Neural crest cell (in vitro differentiated cells): ENCODE data around the gene NELFB. TPM values are rescaled to one million over a fixed set of nuclear protein-coding genes. Genes with fewer than 3 reads are reported as not detected.

Experiments used
- DNase-seq: peaks from one replicate; pipeline ENCODE4 v3.0.0; 2021; ENCODE audit warnings: low read depth, mixed read lengths, low spot score
- H3K27ac Mint-ChIP-seq: one replicate; pipeline ENCODE4 v1.8.0; 2021; ENCODE audit warnings: mild to moderate bottlenecking, mixed read lengths; ENCODE audit not compliant: unreplicated experiment
- H3K27me3 Mint-ChIP-seq: 2 replicates; pipeline ENCODE4 v1.8.0; 2021; ENCODE audit warnings: low read depth, mild to moderate bottlenecking, mixed read lengths
- H3K36me3 Mint-ChIP-seq: 2 replicates; pipeline ENCODE4 v1.8.0; 2021; ENCODE audit warnings: low read depth, mild to moderate bottlenecking, mixed read lengths
- H3K4me1 Mint-ChIP-seq: 2 replicates; pipeline ENCODE4 v1.8.0; 2021; ENCODE audit warnings: mixed read lengths
- H3K4me3 Mint-ChIP-seq: one replicate; pipeline ENCODE4 v1.8.0; 2021; ENCODE audit warnings: mild to moderate bottlenecking, mixed read lengths
- H3K9me3 Mint-ChIP-seq: 2 replicates; pipeline ENCODE4 v1.8.0; 2021; ENCODE audit warnings: mixed read lengths
- CTCF ChIP-seq: fragments of 200-600 bp; sonication (generic); conservative IDR thresholded peaks from 2 replicates; pipeline ENCODE4 v1.5.0; 2021; ENCODE audit warnings: antibody characterized with exemption, mild to moderate bottlenecking
- total RNA-seq: library from RNA; stranded (reverse); gene quantifications from 2 replicates; pipeline ENCODE4 v1.2.1, GENCODE V29; 2021

NELFB gene
- total RNA-seq, 1 donor from 2014 or later: 79.0 TPM

- no peak for TF ChIP-seq CTCF
- H3K27ac Mint-ChIP-seq: no peak overlapping the region
- no peak overlapping the region for H3K4me3 Mint-ChIP-seq
- H3K9me3 Mint-ChIP-seq: no peaks in the 10 kb centered on the region
- DNase-seq: no peak
- peaks cover 5% of the 10 kb centered on the region for H3K4me1 Mint-ChIP-seq
- H3K36me3 Mint-ChIP-seq: peaks cover 6% of the 10 kb centered on the region
- no peaks in the 10 kb centered on the region for H3K27me3 Mint-ChIP-seq
Measured at GRCh38 chr9:137262909-137263285, 7.8 kb downstream of the NELFB start.

DNA sequence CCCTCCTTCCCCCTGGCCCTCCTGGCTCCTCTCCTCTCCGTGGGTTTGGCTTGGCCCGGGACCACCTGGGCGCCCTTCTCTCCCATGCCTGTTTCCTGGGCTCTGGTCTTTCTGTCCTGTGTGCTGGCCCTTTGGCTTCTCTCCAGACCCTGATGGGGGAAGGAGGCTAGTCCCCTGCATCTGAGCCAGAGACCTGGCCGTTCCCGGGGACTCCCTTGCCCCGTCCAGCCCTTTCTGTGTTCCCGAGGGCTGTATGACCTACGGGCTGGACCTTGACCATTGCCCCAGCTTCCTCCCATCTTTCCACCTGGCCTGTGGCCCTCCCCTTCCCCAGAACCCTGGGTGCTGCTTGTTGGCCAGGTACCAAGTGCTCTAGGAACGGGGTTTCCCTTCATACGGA is 8.4 kb downstream of the NELFB start:
- H3K4me1 Mint-ChIP-seq: peaks cover 7% of the 10 kb centered on the region
- no peaks in the 10 kb centered on the region for H3K9me3 Mint-ChIP-seq
- H3K27me3 Mint-ChIP-seq: no peaks in the 10 kb centered on the region
- H3K4me3 Mint-ChIP-seq: peak overlapping the region; percentile 12
- DNase-seq: no peak
- H3K27ac Mint-ChIP-seq: peak overlapping the region; percentile 6
- peaks cover 7% of the 10 kb centered on the region for H3K36me3 Mint-ChIP-seq
- TF ChIP-seq CTCF: no peak

GRCh38 chr9:137264067-137264466 is 8.9 kb downstream of the NELFB start:
- Mint-ChIP-seq H3K9me3 (no peaks in the 10 kb centered on the region), H3K27me3 (no peaks in the 10 kb centered on the region), H3K36me3 (peaks cover 10% of the 10 kb centered on the region), H3K4me3 (no peak overlapping the region), H3K27ac (no peak overlapping the region), H3K4me1 (peaks cover 10% of the 10 kb centered on the region)
- DNase-seq: no peak
- no peak for TF ChIP-seq CTCF

DNA sequence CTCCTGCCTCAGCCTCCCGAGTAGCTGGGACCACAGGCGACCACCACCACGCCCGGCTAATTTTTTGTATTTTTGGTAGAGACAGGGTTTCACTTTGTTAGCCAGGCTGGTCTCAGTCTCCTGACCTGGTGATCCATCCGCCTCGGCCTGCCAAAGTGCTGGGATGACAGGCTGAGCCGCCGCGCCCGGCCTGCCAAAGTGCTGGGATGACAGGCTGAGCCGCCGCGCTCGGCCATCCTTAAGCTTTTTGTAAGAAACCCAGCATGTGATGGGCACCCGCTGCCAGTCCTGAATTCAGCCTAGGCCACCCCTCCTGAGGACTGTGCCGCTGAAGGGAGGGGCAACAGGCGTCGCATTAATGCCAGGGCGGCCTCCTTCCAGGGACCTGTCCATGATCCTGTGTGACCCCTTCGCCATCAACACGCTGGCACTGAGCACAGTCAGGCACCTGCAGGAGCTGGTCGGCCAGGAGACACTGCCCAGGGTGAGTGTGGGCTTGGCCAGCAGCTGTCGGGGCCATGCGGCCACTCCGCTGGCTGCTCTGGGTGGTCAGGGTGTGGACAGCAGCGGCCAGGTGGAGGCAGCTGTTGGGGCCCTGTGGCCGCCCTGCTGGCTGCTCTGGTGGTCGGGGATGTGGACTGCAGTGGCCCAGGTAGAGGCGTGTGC is 10.5 kb downstream of the NELFB start:
- Mint-ChIP-seq H3K27ac (no peak overlapping the region), H3K9me3 (no peaks in the 10 kb centered on the region), H3K36me3 (peaks cover 12% of the 10 kb centered on the region), H3K4me1 (peaks cover 10% of the 10 kb centered on the region), H3K4me3 (no peak overlapping the region), H3K27me3 (no peaks in the 10 kb centered on the region)
- TF ChIP-seq CTCF: no peak
- DNase-seq: no peak

DNA sequence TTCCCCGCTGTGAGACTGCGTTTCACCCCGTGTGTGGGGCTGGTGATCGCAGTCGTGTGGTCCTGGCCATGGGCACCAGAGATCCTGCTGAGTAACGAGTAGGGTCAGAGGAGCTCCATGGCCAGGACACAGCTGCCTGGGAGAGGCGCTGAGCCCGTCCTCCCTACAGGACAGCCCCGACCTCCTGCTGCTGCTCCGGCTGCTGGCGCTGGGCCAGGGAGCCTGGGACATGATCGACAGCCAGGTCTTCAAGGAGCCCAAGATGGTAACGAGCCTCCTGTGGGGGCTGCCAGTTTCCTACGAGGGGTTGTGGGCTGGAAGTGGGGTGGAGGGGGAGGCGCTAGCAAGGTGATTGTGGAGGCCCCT is 11.0 kb downstream of the NELFB start:
- H3K27me3 Mint-ChIP-seq: no peaks in the 10 kb centered on the region
- no peak for TF ChIP-seq CTCF
- H3K4me3 Mint-ChIP-seq: no peak overlapping the region
- no peaks in the 10 kb centered on the region for H3K9me3 Mint-ChIP-seq
- peaks cover 12% of the 10 kb centered on the region for H3K36me3 Mint-ChIP-seq
- no peak for DNase-seq
- H3K27ac Mint-ChIP-seq: no peak overlapping the region
- peaks cover 10% of the 10 kb centered on the region for H3K4me1 Mint-ChIP-seq
